H1 (cell line): ENCODE data around the gene MAP6. TPM values are rescaled to one million over a fixed set of nuclear protein-coding genes. Genes with fewer than 3 reads are reported as not detected.

ENCODE experiments used
- CTCF ChIA-PET: fragments of 300-600 bp; sonication (Branson Sonifier 250); formaldehyde crosslinking; loops from one replicate; lab custom pipeline; 2021; ENCODE audit not compliant: partially characterized antibody; lab: Charles Lee
- POLR2A ChIA-PET: fragments of 300-600 bp; sonication (Branson Sonifier 250); formaldehyde crosslinking; loops from one replicate; lab custom pipeline; 2021; ENCODE audit warnings: inconsistent platforms; ENCODE audit not compliant: partially characterized antibody; lab: Charles Lee
- DNase-seq, 2 experiments: peaks; one replicate each; pipeline versions ENCODE4 v3.0.0 to v3.0.0-alpha.2; 2010 to 2022; ENCODE audit warnings: low spot score in 2 of 2, low read depth in 1 of 2, mixed read lengths in 1 of 2
- FAIRE-seq: peaks from 2 replicates; lab custom pipeline; 2011; peaks lifted over from hg19 to GRCh38; lab: Jason Lieb, UNC
- H2AFZ ChIP-seq: 2 replicates; pipeline ENCODE4 v1.8.1; 2012; ENCODE audit warnings: low read length, inconsistent platforms
- H2AK5ac ChIP-seq: 2 replicates; pipeline ENCODE4 v1.6.1; 2013; ENCODE audit warnings: low read depth, low read length
- H2BK120ac ChIP-seq: replicated peaks from 2 replicates; pipeline ENCODE3; 2013; ENCODE audit warnings: low read depth, low read length, inconsistent platforms
- H2BK12ac ChIP-seq: 2 replicates; pipeline ENCODE4 v1.6.1; 2013; ENCODE audit warnings: low read depth, low read length
- H2BK15ac ChIP-seq: 2 replicates; pipeline ENCODE4 v1.6.1; 2013; ENCODE audit warnings: low read length
- H2BK20ac ChIP-seq: 2 replicates; pipeline ENCODE4 v1.6.1; 2013; ENCODE audit warnings: low read length
- H2BK5ac ChIP-seq: 2 replicates; pipeline ENCODE4 v1.6.1; 2013; ENCODE audit warnings: low read depth, low read length
- H3K14ac ChIP-seq: 2 replicates; pipeline ENCODE4 v1.6.1; 2013; ENCODE audit warnings: inconsistent platforms; ENCODE audit not compliant: insufficient read length
- H3K18ac ChIP-seq: 2 replicates; pipeline ENCODE4 v1.6.1; 2013; ENCODE audit warnings: low read length; ENCODE audit errors: extremely low read depth
- H3K23ac ChIP-seq: 2 replicates; pipeline ENCODE4 v1.6.1; 2013; ENCODE audit warnings: inconsistent platforms; ENCODE audit not compliant: insufficient read length
- H3K23me2 ChIP-seq: 2 replicates; pipeline ENCODE4 v1.6.1; 2013; ENCODE audit warnings: low read depth, low read length
- H3K27ac ChIP-seq: 2 replicates; pipeline ENCODE4 v1.6.1; 2011; ENCODE audit warnings: low read depth, low read length, inconsistent platforms
- H3K27me3 ChIP-seq, 4 experiments: replicated peaks in 1 of 4; 1 replicate in 1 of 4; 2 replicates in 3 of 4; pipeline versions ENCODE4 v1.6.1 to v1.8.1; 2011 to 2013; ENCODE audit warnings: low read length in 3 of 4, mild to moderate bottlenecking in 3 of 4, inconsistent platforms in 2 of 4, mixed read lengths in 2 of 4, moderate library complexity in 1 of 4; ENCODE audit not compliant: control insufficient read depth in 3 of 4, insufficient read depth in 3 of 4; ENCODE audit errors: extremely low read depth in 1 of 4
- H3K36me3 ChIP-seq, 4 experiments: 2 replicates each; pipeline versions ENCODE4 v1.6.1 to v1.8.1; 2011 to 2013; ENCODE audit warnings: mild to moderate bottlenecking in 4 of 4, low read length in 3 of 4, moderate library complexity in 2 of 4, control low read depth in 1 of 4, inconsistent platforms in 1 of 4; ENCODE audit not compliant: insufficient read depth in 4 of 4, control insufficient read depth in 2 of 4
- H3K4ac ChIP-seq: replicated peaks from 2 replicates; pipeline ENCODE3; 2013; ENCODE audit warnings: low read length, low read depth, mixed read lengths, inconsistent platforms; ENCODE audit not compliant: insufficient read length
- H3K4me1 ChIP-seq, 4 experiments: replicated peaks in 1 of 4; 1 replicate in 1 of 4; 2 replicates in 3 of 4; pipeline versions ENCODE4 v1.6.1 to v1.8.1; 2011 to 2013; ENCODE audit warnings: low read length in 3 of 4, inconsistent platforms in 2 of 4, mixed read lengths in 1 of 4; ENCODE audit not compliant: insufficient read depth in 4 of 4, control insufficient read depth in 3 of 4
- H3K4me2 ChIP-seq, 2 experiments: 2 replicates each; pipeline versions ENCODE4 v1.6.1 to v1.8.1; 2011 to 2013; ENCODE audit warnings: low read depth in 2 of 2, low read length in 2 of 2, control low read depth in 1 of 2, inconsistent platforms in 1 of 2, mild to moderate bottlenecking in 1 of 2; ENCODE audit not compliant: insufficient read depth in 1 of 2
- H3K4me3 ChIP-seq, 4 experiments: fragments of 200-600, 300-600 bp in 1 of 4; sonication (generic), shearing (Covaris generic), sonication (Bioruptor Twin) in 1 of 4; 2 replicates each; pipeline versions ENCODE4 v1.5.1 to v1.8.1; 2011 to 2016; ENCODE audit warnings: low read length in 4 of 4, low read depth in 3 of 4, control low read depth in 2 of 4, inconsistent platforms in 2 of 4, mild to moderate bottlenecking in 2 of 4, mixed read lengths in 1 of 4, moderate library complexity in 1 of 4; ENCODE audit not compliant: insufficient read depth in 2 of 4; ENCODE audit errors: extremely low read depth in 1 of 4
- H3K56ac ChIP-seq: replicated peaks from 2 replicates; pipeline ENCODE3; 2013; ENCODE audit warnings: low read depth, mild to moderate bottlenecking, mixed read lengths, low read length, inconsistent platforms; ENCODE audit not compliant: insufficient read length
- H3K79me1 ChIP-seq: 2 replicates; pipeline ENCODE4 v1.6.1; 2013; ENCODE audit warnings: low read depth, low read length, control low read depth
- H3K79me2 ChIP-seq, 2 experiments: 2 replicates each; pipeline versions ENCODE4 v1.6.1 to v1.8.1; 2012 to 2013; ENCODE audit warnings: low read length in 2 of 2, mild to moderate bottlenecking in 2 of 2, inconsistent platforms in 1 of 2; ENCODE audit not compliant: insufficient read depth in 2 of 2, control insufficient read depth in 1 of 2
- H3K9ac ChIP-seq, 4 experiments: replicated peaks in 1 of 4; 1 replicate in 1 of 4; 2 replicates in 3 of 4; pipeline versions ENCODE4 v1.6.1 to v1.8.1; 2011 to 2013; ENCODE audit warnings: low read depth in 3 of 4, low read length in 3 of 4, control low read depth in 2 of 4, mild to moderate bottlenecking in 2 of 4, moderate library complexity in 2 of 4, inconsistent platforms in 1 of 4; ENCODE audit errors: extremely low read depth in 1 of 4
- H3K9me3 ChIP-seq, 2 experiments: 2 replicates each; pipeline versions ENCODE4 v1.6.1 to v1.8.1; 2012 to 2013; ENCODE audit warnings: mild to moderate bottlenecking in 2 of 2, moderate library complexity in 2 of 2, control low read depth in 1 of 2, inconsistent platforms in 1 of 2, low read depth in 1 of 2, low read length in 1 of 2, mixed read lengths in 1 of 2; ENCODE audit not compliant: insufficient read depth in 2 of 2
- H4K20me1 ChIP-seq, 2 experiments: replicated peaks in 1 of 2; 2 replicates each; pipeline versions ENCODE3 to v1.8.1; 2011 to 2013; ENCODE audit warnings: inconsistent platforms in 2 of 2, low read length in 2 of 2, mild to moderate bottlenecking in 1 of 2; ENCODE audit not compliant: insufficient read depth in 2 of 2, control insufficient read depth in 1 of 2
- H4K5ac ChIP-seq: 2 replicates; pipeline ENCODE4 v1.6.1; 2013; ENCODE audit warnings: low read length, low read depth, mixed read lengths, inconsistent platforms; ENCODE audit not compliant: insufficient read length
- H4K8ac ChIP-seq: 2 replicates; pipeline ENCODE4 v1.8.0; 2013; ENCODE audit warnings: mild to moderate bottlenecking, moderate library complexity, low read length, inconsistent platforms; ENCODE audit not compliant: insufficient read depth; ENCODE audit errors: extremely low read depth
- H4K91ac ChIP-seq: replicated peaks from 2 replicates; pipeline ENCODE3; 2013; ENCODE audit warnings: low read length, mixed read lengths, inconsistent platforms; ENCODE audit not compliant: insufficient read length
- BRCA1 ChIP-seq: IDR thresholded peaks from 2 replicates; pipeline ENCODE4 v1.6.1; 2012; ENCODE audit warnings: low read depth, low read length, improper control_type of control experiment
- CHD2 ChIP-seq: IDR thresholded peaks from 2 replicates; pipeline ENCODE4 v1.6.1; 2012; ENCODE audit warnings: low read length, improper control_type of control experiment
- JUND ChIP-seq: IDR thresholded peaks from 2 replicates; pipeline ENCODE4 v1.6.1; 2011; ENCODE audit warnings: mild to moderate bottlenecking, improper control_type of control experiment, low read length
- RAD21 ChIP-seq, 2 experiments: IDR thresholded peaks in 1 of 2; conservative IDR thresholded peaks in 1 of 2; 2 replicates each; pipeline ENCODE4 v1.6.1; 2011; ENCODE audit warnings: low read depth in 2 of 2, low read length in 2 of 2, improper control_type of control experiment in 1 of 2, inconsistent platforms in 1 of 2, mild to moderate bottlenecking in 1 of 2, moderate library complexity in 1 of 2
- WGBS, 2 experiments: shearing (Covaris generic) in 1 of 2; methylation state at CpG; one replicate each; pipeline versions ENCODE4 v1.1.6 to v1.1.7; 2013 to 2015; ENCODE audit warnings: low lambda C conversion rate in 2 of 2, mixed read lengths in 2 of 2, inconsistent platforms in 1 of 2, low coverage in 1 of 2, missing lambda C conversion rate in 1 of 2; ENCODE audit not compliant: insufficient replicate concordance in 2 of 2, insufficient coverage in 1 of 2, insufficient read length in 1 of 2; ENCODE audit errors: extremely low coverage in 1 of 2, missing lambda C conversion rate in 1 of 2; 5-methylcytosine and 5-hydroxymethylcytosine counted together
- polyA plus RNA-seq, 7 experiments: library from polyadenylated mRNA; depleted of rRNA in 3 of 7; stranded (reverse) in 5 of 7; unstranded in 2 of 7; fragments of >200 nt in 5 of 7; fragments of 200-250 nt in 2 of 7; gene quantifications; 1 replicate in 5 of 7; 2 replicates in 1 of 7; 4 replicates in 1 of 7; pipeline versions ENCODE4 v1.2.1 to v1.2.3, GENCODE V29; 2011 to 2013; ENCODE audit warnings: missing spikeins in 2 of 7, mixed read lengths in 2 of 7
- total RNA-seq: library from RNA; stranded (reverse); fragmentation: NEBNext Ultra II Directional; extraction: Animal tissue kit (Norgen Biotek cat#: 25700); gene quantifications from 2 replicates; pipeline ENCODE4 v1.2.1, GENCODE V29; 2021

Gene MAP6
- total and polyA plus RNA-seq, 2 of the 8 experiments (the other 6 are each of a cell fraction or from before 2014, with no cell fraction given): 0.54 to 0.89 TPM

DNA sequence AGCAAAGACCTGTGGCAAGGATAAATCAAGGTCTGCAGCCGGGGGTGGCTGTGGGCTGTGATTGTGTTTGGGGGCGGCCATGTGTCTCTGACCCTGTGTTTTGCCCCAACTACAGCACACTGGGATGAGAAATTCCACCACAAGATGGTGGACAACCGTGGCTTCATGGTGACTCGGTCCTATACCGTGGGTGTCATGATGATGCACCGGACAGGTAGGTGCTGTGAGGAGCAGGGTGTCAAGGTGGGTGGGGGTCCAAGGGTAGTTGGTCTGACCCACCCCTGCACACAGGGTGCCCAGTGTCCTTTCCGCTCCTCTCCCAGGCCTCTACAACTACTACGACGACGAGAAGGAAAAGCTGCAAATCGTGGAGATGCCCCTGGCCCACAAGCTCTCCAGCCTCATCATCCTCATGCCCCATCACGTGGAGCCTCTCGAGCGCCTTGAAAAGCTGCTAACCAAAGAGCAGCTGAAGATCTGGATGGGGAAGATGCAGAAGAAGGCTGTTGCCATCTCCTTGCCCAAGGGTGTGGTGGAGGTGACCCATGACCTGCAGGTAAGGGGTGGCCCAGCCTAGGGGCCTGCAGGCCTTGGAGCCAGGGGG is 100.1 kb downstream of the MAP6 start:
- Histone ChIP-seq H3K79me1 (peaks cover 12% of the 10 kb centered on the region), H3K36me3 (peaks cover 44 to 77% (median 63%) of the 10 kb centered on the region in 4 experiments), H3K14ac (no peak overlapping the region), H2BK120ac (no peak overlapping the region), H3K4ac (no peak overlapping the region), H4K20me1 (peaks cover 10 to 30% of the 10 kb centered on the region in 2 experiments), H3K18ac (no peak overlapping the region), H3K4me1 (peaks cover 7 to 27% (median 16%) of the 10 kb centered on the region in 4 experiments), H2BK20ac (no peak overlapping the region), H2BK12ac (no peak overlapping the region), H3K27me3 (no peaks in the 10 kb centered on the region), H2AK5ac (no peak overlapping the region), H2AFZ (no peak overlapping the region), H3K27ac (no peak overlapping the region), H4K91ac (no peak overlapping the region), H3K79me2 (peaks cover 11 to 48% of the 10 kb centered on the region in 2 experiments), H3K4me2 (no peak overlapping the region), H3K4me3 (no peak overlapping the region), H4K5ac (no peak overlapping the region), H3K56ac (no peak overlapping the region), H3K9ac (no peak overlapping the region), H4K8ac (no peak overlapping the region), H3K23ac (no peak overlapping the region), H3K9me3 (no peaks in the 10 kb centered on the region), H2BK15ac (no peak overlapping the region), H2BK5ac (peak overlapping the region; percentile 56; the same call in 1 of the 2 replicates), H3K23me2 (peaks cover 4% of the 10 kb centered on the region)
- 87% methylated on average over 14 of the region's 14 CpGs; no CpG with 5 or more reads in 1 of the 2 experiments for WGBS, 2 experiments
- TF ChIP-seq BRCA1 (no peak), RAD21 (IDR thresholded peaks at IDR 0.05 in 1 of 2, conservative IDR thresholded peaks at IDR 0.05 in 1 of 2; ENCODE audit: low read depth in 2 of 2, low read length in 2 of 2) (no peak), CHD2 (no peak), JUND (no peak)
- ChIA-PET POLR2A (interaction anchor here (1.2 to 35.1 kb wide), 5 partner anchors 6 to 143 kb away, joined by 4 to 1120 read pairs (median 104); partner anchors contain the start of gene SERPINH1), CTCF (interaction anchor here (0.7 to 17.4 kb wide), 10 partner anchors 9 to 123 kb away, joined by 3 to 344 read pairs (median 6); partner anchors contain the start of gene SERPINH1)
- DNase-seq (no peak), FAIRE-seq (no peak)
